Transverse colon (tissue), 4 donors: Measurements from ENCODE around the gene MEIOC. TPM values are rescaled to one million over a fixed set of nuclear protein-coding genes. Genes with fewer than 3 reads are reported as not detected.

Experiments used
- DNase-seq: peaks from one replicate; pipeline ENCODE4 v3.0.0-alpha.2; 2019
- H3K27ac ChIP-seq, 4 donors: fragments of 200-600 bp; sonication (generic); 2 replicates each; pipeline ENCODE4 v1.5.1; 2016 to 2018; ENCODE audit warnings: inconsistent platforms in 4 of 4
- H3K27me3 ChIP-seq: fragments of 200-600 bp; sonication (generic); 2 replicates; pipeline ENCODE4 v1.5.1; 2017; ENCODE audit warnings: inconsistent platforms
- H3K36me3 ChIP-seq, 4 donors: fragments of 200-600 bp; sonication (generic); 2 replicates each; pipeline ENCODE4 v1.5.1; 2017 to 2019; ENCODE audit warnings: inconsistent platforms in 4 of 4
- H3K4me1 ChIP-seq, 4 donors: fragments of 200-600 bp; sonication (generic); 2 replicates each; pipeline ENCODE4 v1.5.1; 2017 to 2020; ENCODE audit warnings: inconsistent platforms in 4 of 4
- H3K4me3 ChIP-seq, 4 donors: fragments of 200-600 bp; sonication (generic); 1 replicate in 1 of 4; 2 replicates in 3 of 4; pipeline versions ENCODE4 v1.5.1 to v1.6.1; 2017 to 2019; ENCODE audit warnings: inconsistent platforms in 4 of 4
- H3K9me3 ChIP-seq, 2 donors: fragments of 200-600 bp; sonication (generic); 2 replicates each; pipeline ENCODE4 v1.5.1; 2017 to 2019; ENCODE audit warnings: inconsistent platforms in 2 of 2
- CTCF ChIP-seq, 5 experiments: fragments of 200-600 bp in 3 of 5; fragments of 450-650 bp in 2 of 5; sonication (generic) in 3 of 5; IDR thresholded peaks; 1 replicate in 2 of 5; 2 replicates in 3 of 5; pipeline ENCODE4 v1.5.1; 2016 to 2017; ENCODE audit warnings: antibody characterized with exemption in 5 of 5, inconsistent platforms in 3 of 5, mild to moderate bottlenecking in 2 of 5, moderate library complexity in 1 of 5
- EP300 ChIP-seq: sonication (generic); formaldehyde crosslinking; IDR thresholded peaks from one replicate; pipeline ENCODE4 v1.6.1; 2017; ENCODE audit warnings: antibody characterized with exemption, low read depth
- POLR2A ChIP-seq: fragments of 450-650 bp; IDR thresholded peaks from one replicate; pipeline ENCODE4 v1.6.1; 2016; ENCODE audit warnings: antibody characterized with exemption, mild to moderate bottlenecking, moderate library complexity
- POLR2AphosphoS5 ChIP-seq, 3 donors: sonication (generic); formaldehyde crosslinking; IDR thresholded peaks; one replicate each; pipeline ENCODE4 v1.6.1; 2016; ENCODE audit warnings: antibody characterized with exemption in 3 of 3
- WGBS, 2 donors: methylation state at CpG; one replicate each; pipeline ENCODE4 v1.1.5; 2018; ENCODE audit warnings: low coverage in 1 of 2; 5-methylcytosine and 5-hydroxymethylcytosine counted together
- in situ Hi-C, 4 donors: fragments of 200-750 bp; cut with MboI; loops; one replicate each; pipeline versions ENCODE4 v1.15.0 to v1.15.1; 2017; ENCODE audit warnings: low sequenced_read_pairs in 3 of 4, low pct_ligation_motif_present in 1 of 4, low pct_unique_long_range_greater_than_20kb in 1 of 4
- intact Hi-C: fragments of 100-400 bp; cut with DNase I; formaldehyde crosslinking; loops from one replicate; pipeline ENCODE4 v1.15.1; 2023; ENCODE audit warnings: low total_unique reads
- total RNA-seq, 4 donors: library from RNA; depleted of rRNA; stranded (reverse); fragments of >200 nt; gene quantifications; one replicate each; pipeline ENCODE4 v1.1.0, GENCODE V29; 2016

MEIOC gene
- total RNA-seq, 4 donors from 2014 or later = not detected

GRCh38 chr17:44707755-44708400 is 51.6 kb downstream of the MEIOC start:
- Histone ChIP-seq H3K27ac (peak overlapping the region; percentile 68 to 85 (median 76)), H3K27me3 (peaks cover 20% of the 10 kb centered on the region), H3K9me3 (no peaks in the 10 kb centered on the region), H3K4me3 (peak overlapping the region in 3 of 4 donors; percentile 65 to 100 (median 71)), H3K36me3 (no peaks in the 10 kb centered on the region), H3K4me1 (peaks cover 5 to 16% (median 7%) of the 10 kb centered on the region in 4 donors)
- TF ChIP-seq EP300 (no peak), POLR2A (no peak), POLR2AphosphoS5 (IDR thresholded peaks at IDR 0.05) (no peak), CTCF (IDR thresholded peaks at IDR 0.05) (no peak)
- no peak for DNase-seq
- 16 to 29% methylated on average over 4 of the region's 4 CpGs for WGBS, 2 donors
- in situ Hi-C loops (no loop called here), intact Hi-C loops (no loop called here)

- Histone ChIP-seq H3K27me3 (peaks cover 20% of the 10 kb centered on the region), H3K4me3 (peak within 1 kb of the TSS; percentile 50 to 100 (median 68)), H3K27ac (peak within 1 kb of the TSS; percentile 68 to 85 (median 76)), H3K36me3 (peaks cover 0 to 2% (median 0%) of the 10 kb centered on the region in 4 donors), H3K4me1 (peaks cover 5 to 16% (median 7%) of the 10 kb centered on the region in 4 donors), H3K9me3 (no peaks in the 10 kb centered on the region)
- 0 to 1% methylated on average over 9 to 52 of the region's 52 CpGs for WGBS, 2 donors
- in situ Hi-C loops = no loop called here
- peak; percentile 88 for DNase-seq
- intact Hi-C loops = no loop called here
- TF ChIP-seq CTCF (IDR thresholded peaks at IDR 0.05) (no peak), POLR2AphosphoS5 (IDR thresholded peaks at IDR 0.05) (peak; percentile 25 to 73 (median 64))
These were observed 52.4 kb downstream of the MEIOC start, which contains the start of gene DBF4B for GRCh38 chr17:44708401-44709263. DBF4B (plus strand) TSS chr17:44708665; CDS start chr17:44708821, 156 bp downstream.

- in situ Hi-C loops (no loop called here), intact Hi-C loops (no loop called here)
- no peak overlapping the region for H3K4me3 ChIP-seq
- H3K27me3 ChIP-seq = no peaks in the 10 kb centered on the region
- no peaks in the 10 kb centered on the region for H3K4me1 ChIP-seq
- no peaks in the 10 kb centered on the region for H3K9me3 ChIP-seq
- no peaks in the 10 kb centered on the region for H3K36me3 ChIP-seq
- H3K27ac ChIP-seq = no peak overlapping the region
- WGBS, 2 donors = 80 to 89% methylated on average over 1 of the region's 1 CpG
- no peak for DNase-seq
- no peak for TF ChIP-seq EP300
- no peak for TF ChIP-seq POLR2A
- no peak for TF ChIP-seq POLR2AphosphoS5 (IDR thresholded peaks at IDR 0.05)
- TF ChIP-seq CTCF (IDR thresholded peaks at IDR 0.05) = no peak
These were observed 63.2 kb downstream of the MEIOC start for GRCh38 chr17:44719444-44719843.

- in situ Hi-C loops (no loop called here), intact Hi-C loops (no loop called here)
- Histone ChIP-seq H3K4me3 (no peak overlapping the region), H3K27ac (no peak overlapping the region), H3K27me3 (no peaks in the 10 kb centered on the region), H3K4me1 (no peaks in the 10 kb centered on the region), H3K36me3 (no peaks in the 10 kb centered on the region), H3K9me3 (no peaks in the 10 kb centered on the region)
- TF ChIP-seq POLR2A = no peak
- TF ChIP-seq POLR2AphosphoS5 (IDR thresholded peaks at IDR 0.05) = no peak
- TF ChIP-seq CTCF (IDR thresholded peaks at IDR 0.05) = no peak
- no peak for TF ChIP-seq EP300
- 76% methylated on average over 5 of the region's 5 CpGs; no CpG with 5 or more reads in 1 of the 2 donors for WGBS, 2 donors
- DNase-seq = no peak
These were observed 66.0 kb downstream of the MEIOC start for GRCh38 chr17:44722254-44722653.
